HepG2 (cell line): Measurements from ENCODE around the gene C16orf54. TPM values are rescaled to one million over a fixed set of nuclear protein-coding genes. Genes with fewer than 3 reads are reported as not detected.

Experiments used
- ATAC-seq: fragments of 200-7000 bp; cut with Tn5 transposase; 3 replicates; pipeline ENCODE4 v1.9.1; 2020; ENCODE audit warnings: mild to moderate bottlenecking, moderate library complexity
- BruUV-seq: library from RNA; stranded (reverse); fragments of 400-500 nt; replicated peaks from 2 replicates; lab custom pipeline; 2021; lab: Mats Ljungman, UMichigan
- CTCF ChIA-PET: fragments of 300-600 bp; formaldehyde crosslinking; extraction: SDS; loops from one replicate; lab custom pipeline; 2021; ENCODE audit warnings: low total read pairs, inconsistent platforms, low intra/inter-chr PET ratio; lab: Yijun Ruan, JAX
- POLR2A ChIA-PET: fragments of 350-600 bp; sonication (Branson Sonifier 250); formaldehyde crosslinking; loops from one replicate; lab custom pipeline; 2020; ENCODE audit warnings: antibody characterized with exemption, inconsistent platforms; lab: Yijun Ruan, JAX
- DNase-seq: peaks from one replicate; pipeline ENCODE4 v3.0.0-alpha.2; 2015; ENCODE audit warnings: low spot score
- FAIRE-seq: peaks from 3 replicates; lab custom pipeline; 2011; peaks lifted over from hg19 to GRCh38; lab: Jason Lieb, UNC
- H2AFZ ChIP-seq: one replicate; pipeline ENCODE4 v1.6.1; 2011; ENCODE audit warnings: low read length, inconsistent platforms
- H3K27ac ChIP-seq: fragments of 300-600 bp; 3 replicates; pipeline ENCODE4 v1.8.0; 2011; ENCODE audit warnings: mixed run types, mild to moderate bottlenecking, mixed read lengths, low read length, inconsistent platforms; ENCODE audit not compliant: insufficient read depth; ENCODE audit errors: extremely low read length
- H3K27me3 ChIP-seq, 2 experiments: fragments of 200-600 bp in 1 of 2; 2 replicates in 1 of 2; 3 replicates in 1 of 2; pipeline versions ENCODE4 v1.6.0 to v1.8.0; 2011; ENCODE audit warnings: low read length in 2 of 2, mild to moderate bottlenecking in 2 of 2, moderate library complexity in 2 of 2, inconsistent platforms in 1 of 2; ENCODE audit not compliant: insufficient read depth in 2 of 2, control insufficient read depth in 1 of 2
- H3K36me3 ChIP-seq, 2 experiments: fragments of 200-600 bp in 1 of 2; replicated peaks in 1 of 2; 2 replicates in 1 of 2; 3 replicates in 1 of 2; pipeline versions ENCODE4 v1.5.1 to v1.8.0; 2011; ENCODE audit warnings: low read length in 2 of 2, inconsistent platforms in 1 of 2; ENCODE audit not compliant: insufficient read depth in 2 of 2, control insufficient read depth in 1 of 2
- H3K4me1 ChIP-seq: 2 replicates; pipeline ENCODE4 v1.5.1; 2012; ENCODE audit warnings: low read length, inconsistent platforms; ENCODE audit not compliant: insufficient read depth
- H3K4me2 ChIP-seq: 2 replicates; pipeline ENCODE4 v1.6.0; 2011; ENCODE audit warnings: low read depth, low read length, inconsistent platforms
- H3K4me3 ChIP-seq, 3 experiments: fragments of 200-600 bp in 1 of 3; sonication (generic), shearing (Covaris generic) in 1 of 3; replicated peaks in 1 of 3; 2 replicates each; pipeline ENCODE4 v1.5.1; 2011 to 2016; ENCODE audit warnings: low read length in 3 of 3, inconsistent platforms in 2 of 3, low read depth in 2 of 3, mild to moderate bottlenecking in 2 of 3, control low read depth in 1 of 3, mixed read lengths in 1 of 3; ENCODE audit not compliant: insufficient read depth in 1 of 3
- H3K79me2 ChIP-seq: one replicate; pipeline ENCODE4 v1.6.1; 2011; ENCODE audit warnings: low read length, inconsistent platforms; ENCODE audit not compliant: insufficient read depth
- H3K9ac ChIP-seq: 2 replicates; pipeline ENCODE4 v1.6.0; 2011; ENCODE audit warnings: mild to moderate bottlenecking, low read depth, low read length, inconsistent platforms; ENCODE audit not compliant: insufficient read depth
- H3K9me3 ChIP-seq: 2 replicates; pipeline ENCODE4 v1.5.1; 2012; ENCODE audit warnings: mild to moderate bottlenecking, low read length
- H4K20me1 ChIP-seq: 2 replicates; pipeline ENCODE4 v1.6.0; 2011; ENCODE audit warnings: inconsistent platforms, mild to moderate bottlenecking, low read length, moderate library complexity; ENCODE audit not compliant: insufficient read depth
- IRF1 ChIP-seq: sonication (generic); formaldehyde crosslinking; IDR thresholded peaks from 2 replicates; pipeline ENCODE4 v1.4.0; 2020; ENCODE audit warnings: low read depth, mild to moderate bottlenecking, missing genetic modification reagents
- KDM4B ChIP-seq: sonication (generic); formaldehyde crosslinking; IDR thresholded peaks from 2 replicates; pipeline ENCODE4 v1.4.0; 2020; ENCODE audit warnings: missing genetic modification reagents
- MNT ChIP-seq: fragments of 450-650 bp; IDR thresholded peaks from 2 replicates; pipeline ENCODE4 v1.6.1; 2016
- POLR2A ChIP-seq, 2 experiments: IDR thresholded peaks; 2 replicates each; pipeline ENCODE4 v1.6.1; 2011; ENCODE audit warnings: low read depth in 2 of 2, low read length in 2 of 2, mild to moderate bottlenecking in 1 of 2, moderate library complexity in 1 of 2; ENCODE audit not compliant: insufficient read depth in 1 of 2
- RBFOX2 ChIP-seq: fragments of 200-400 bp; formaldehyde crosslinking; IDR thresholded peaks from 2 replicates; pipeline ENCODE4 v1.6.1; 2017; ENCODE audit warnings: low read depth, mild to moderate bottlenecking, low read length
- ZFP90 ChIP-seq: sonication (generic); formaldehyde crosslinking; IDR thresholded peaks from 2 replicates; pipeline ENCODE4 v1.8.0; 2022; ENCODE audit warnings: missing genetic modification reagents, mild to moderate bottlenecking, inconsistent platforms, borderline replicate concordance
- ZNF121 ChIP-seq: sonication (generic); formaldehyde crosslinking; IDR thresholded peaks from 2 replicates; pipeline ENCODE4 v1.5.0; 2020; ENCODE audit warnings: mild to moderate bottlenecking, missing genetic modification reagents
- ZNF574 ChIP-seq: sonication (generic); formaldehyde crosslinking; IDR thresholded peaks from 2 replicates; pipeline ENCODE4 v1.4.0; 2020; ENCODE audit warnings: missing genetic modification reagents
- WGBS: methylation state at CpG from one replicate; pipeline ENCODE4 v1.1.6; 2017; ENCODE audit warnings: low lambda C conversion rate; 5-methylcytosine and 5-hydroxymethylcytosine counted together
- in situ Hi-C: cut with HindIII; loops from 2 replicates; pipeline ENCODE4 v1.10.0; 2017; ENCODE audit warnings: low pct_unique_long_range_greater_than_20kb; ENCODE audit not compliant: extremely low pct_ligation_motif_present
- intact Hi-C: fragments of 100-400 bp; cut with micrococcal nuclease; formaldehyde crosslinking; loops from one replicate; pipeline ENCODE4 v1.10.0; 2022; ENCODE audit not compliant: unreplicated experiment
- polyA plus RNA-seq, 8 experiments: library from polyadenylated mRNA; depleted of rRNA in 3 of 8; stranded (reverse) in 7 of 8; unstranded in 1 of 8; fragments of >200 nt; fragmentation: Illumina TruSeq in 4 of 8; extraction: Trizol in 4 of 8; gene quantifications; 2 replicates each; pipeline versions ENCODE4 v1.2.1 to v1.2.3, GENCODE V29; 2011 to 2016; ENCODE audit warnings: low read depth in 4 of 8, missing spikeins in 1 of 8, mixed read lengths in 1 of 8; ENCODE audit not compliant: insufficient read depth in 1 of 8
- total RNA-seq, 5 experiments: library from RNA; depleted of rRNA; stranded (reverse); fragments of >200 nt; fragmentation: Illumina TruSeq; extraction: Trizol; gene quantifications; 2 replicates each; pipeline ENCODE4 v1.2.3, GENCODE V29; 2016; ENCODE audit warnings: low read depth in 1 of 5

C16orf54 gene
- total and polyA plus RNA-seq, 2 of the 13 experiments (the other 11 are each of a cell fraction or from before 2014, with no cell fraction given): not detected

GRCh38 chr16:29756654-29757053 lies 10.9 kb upstream of the C16orf54 start:
- intact Hi-C loops: no loop called here
- no peak overlapping the region for H3K4me2 ChIP-seq
- H3K79me2 ChIP-seq: no peaks in the 10 kb centered on the region
- H3K4me3 ChIP-seq: no peak overlapping the region
- no TSS peak for BruUV-seq
- DNase-seq (no peak), ATAC-seq (no peak), FAIRE-seq (no peak)
- no peaks in the 10 kb centered on the region for H3K27me3 ChIP-seq
- H3K27ac ChIP-seq: no peak overlapping the region
- H3K9ac ChIP-seq: no peak overlapping the region
- POLR2A ChIA-PET: interaction anchor here (1.1 kb wide), 1 partner anchor 60 kb away, joined by 6 read pairs; the partner anchor contains the start of gene PAGR1
- in situ Hi-C loops: no loop called here
- CTCF ChIA-PET: no interaction called here
- no peaks in the 10 kb centered on the region for H4K20me1 ChIP-seq
- 32% methylated on average over 1 of the region's 1 CpG for WGBS
- no peak for TF ChIP-seq KDM4B (CRISPR knock-in tag)
- TF ChIP-seq RBFOX2: no peak
- TF ChIP-seq ZFP90 (CRISPR knock-in tag): no peak
- TF ChIP-seq POLR2A (IDR thresholded peaks at IDR 0.05; ENCODE audit: insufficient read depth in 1 of 2, low read depth in 2 of 2, low read length in 2 of 2): no peak
- no peak for TF ChIP-seq IRF1 (CRISPR knock-in tag)
- TF ChIP-seq MNT: no peak
- H3K9me3 ChIP-seq: no peaks in the 10 kb centered on the region
- no peaks in the 10 kb centered on the region for H3K36me3 ChIP-seq
- peaks cover 67% of the 10 kb centered on the region for H3K4me1 ChIP-seq
- H2AFZ ChIP-seq: no peak overlapping the region

GRCh38 chr16:29753516-29753915 lies 7.7 kb upstream of the C16orf54 start:
- CTCF ChIA-PET: no interaction called here

More at GRCh38 chr16:29753516-29753915, 7.7 kb upstream of the C16orf54 start:
- 0% methylated on average over 1 of the region's 1 CpG for WGBS
- no peak for TF ChIP-seq ZNF574 (CRISPR knock-in tag)
- TF ChIP-seq ZNF121 (CRISPR knock-in tag): peak; percentile 69; the same call in 1 of the 2 replicates
- H3K79me2 ChIP-seq: no peaks in the 10 kb centered on the region
- no peaks in the 10 kb centered on the region for H3K9me3 ChIP-seq
- no peak overlapping the region for H3K4me2 ChIP-seq
- DNase-seq (no peak), ATAC-seq (no peak), FAIRE-seq (no peak)
- H2AFZ ChIP-seq: no peak overlapping the region
- no peak overlapping the region for H3K4me3 ChIP-seq
- no peak overlapping the region for H3K27ac ChIP-seq
- no peaks in the 10 kb centered on the region for H3K27me3 ChIP-seq
- H4K20me1 ChIP-seq: no peaks in the 10 kb centered on the region
- no peak overlapping the region for H3K9ac ChIP-seq
- POLR2A ChIA-PET: interaction anchor here (1.1 to 1.6 kb wide), 2 partner anchors 37 to 74 kb away, joined by 3 to 5 read pairs; partner anchors contain the start of gene QPRT
- H3K4me1 ChIP-seq: peaks cover 62% of the 10 kb centered on the region
- no TSS peak for BruUV-seq
- intact Hi-C loops: no loop called here
- in situ Hi-C loops: no loop called here
- H3K36me3 ChIP-seq: no peaks in the 10 kb centered on the region
